CD14-positive monocyte (primary cell): ENCODE data around the gene KIRREL3. TPM values are rescaled to one million over a fixed set of nuclear protein-coding genes. Genes with fewer than 3 reads are reported as not detected.

ENCODE experiments used
- DNase-seq, 3 donors: peaks; one replicate each; pipeline ENCODE4 v3.0.0-alpha.2; 2011 to 2022
- H2AFZ ChIP-seq: 2 replicates; pipeline ENCODE4 v1.6.0; 2012; ENCODE audit warnings: mild to moderate bottlenecking, low read depth, low read length, inconsistent platforms; ENCODE audit not compliant: insufficient read depth, poor library complexity, severe bottlenecking
- H3K27ac ChIP-seq, 2 donors: 1 replicate in 1 of 2; 2 replicates in 1 of 2; pipeline ENCODE4 v1.5.1; 2012 to 2013; ENCODE audit warnings: low read length in 2 of 2, control low read depth in 1 of 2, inconsistent platforms in 1 of 2, low read depth in 1 of 2, mild to moderate bottlenecking in 1 of 2
- H3K27me3 ChIP-seq, 2 donors: one replicate each; pipeline versions ENCODE4 v1.6.0 to v1.6.1; 2011 to 2013; ENCODE audit warnings: low read length in 2 of 2; ENCODE audit not compliant: control insufficient read depth in 2 of 2, insufficient read depth in 2 of 2
- H3K36me3 ChIP-seq, 2 donors: replicated peaks in 1 of 2; 1 replicate in 1 of 2; 2 replicates in 1 of 2; pipeline versions ENCODE4 v1.5.1 to v1.6.1; 2012 to 2013; ENCODE audit warnings: low read length in 2 of 2, control low read depth in 1 of 2, inconsistent platforms in 1 of 2, mild to moderate bottlenecking in 1 of 2; ENCODE audit not compliant: insufficient read depth in 2 of 2, control insufficient read depth in 1 of 2
- H3K4me1 ChIP-seq, 2 donors: 1 replicate in 1 of 2; 2 replicates in 1 of 2; pipeline versions ENCODE4 v1.5.1 to v1.6.1; 2012 to 2013; ENCODE audit warnings: low read length in 2 of 2, control low read depth in 1 of 2, inconsistent platforms in 1 of 2, mild to moderate bottlenecking in 1 of 2, moderate library complexity in 1 of 2; ENCODE audit not compliant: insufficient read depth in 2 of 2, control insufficient read depth in 1 of 2
- H3K4me2 ChIP-seq: replicated peaks from 2 replicates; pipeline ENCODE3; 2012; ENCODE audit warnings: low read length, moderate library complexity, mild to moderate bottlenecking; ENCODE audit not compliant: poor library complexity, severe bottlenecking; ENCODE audit errors: extremely low read depth
- H3K4me3 ChIP-seq, 3 experiments: fragments of 200-600 bp in 1 of 3; sonication (generic) in 1 of 3; replicated peaks in 1 of 3; 1 replicate in 2 of 3; 2 replicates in 1 of 3; pipeline ENCODE4 v1.5.1; 2011 to 2013; ENCODE audit warnings: low read length in 3 of 3, mild to moderate bottlenecking in 3 of 3, control low read depth in 2 of 3, low read depth in 2 of 3, inconsistent platforms in 1 of 3, moderate library complexity in 1 of 3
- H3K79me2 ChIP-seq: 2 replicates; pipeline ENCODE4 v1.6.0; 2012; ENCODE audit warnings: mild to moderate bottlenecking, control low read depth, inconsistent platforms, low read length, moderate library complexity; ENCODE audit not compliant: insufficient read depth
- H3K9ac ChIP-seq: 2 replicates; pipeline ENCODE4 v1.6.0; 2017; ENCODE audit warnings: low read length, mild to moderate bottlenecking; ENCODE audit not compliant: insufficient read depth, poor library complexity, severe bottlenecking
- H3K9me3 ChIP-seq, 2 donors: replicated peaks in 1 of 2; 1 replicate in 1 of 2; 2 replicates in 1 of 2; pipeline versions ENCODE4 v1.5.1 to v1.6.1; 2012 to 2013; ENCODE audit warnings: low read length in 2 of 2, control low read depth in 1 of 2; ENCODE audit not compliant: control insufficient read depth in 1 of 2, insufficient read depth in 1 of 2
- H4K20me1 ChIP-seq: 2 replicates; pipeline ENCODE4 v1.6.0; 2012; ENCODE audit warnings: mild to moderate bottlenecking, low read length, control low read depth, moderate library complexity; ENCODE audit not compliant: insufficient read depth
- H3K27ac Mint-ChIP-seq, 7 donors: one replicate each; pipeline ENCODE4 v1.8.0; 2020; ENCODE audit warnings: mild to moderate bottlenecking in 7 of 7, mixed read lengths in 7 of 7, moderate library complexity in 6 of 7, inconsistent platforms in 2 of 7
- H3K27me3 Mint-ChIP-seq, 3 donors: one replicate each; pipeline ENCODE4 v1.8.0; 2021 to 2022; ENCODE audit warnings: low read depth in 3 of 3, mild to moderate bottlenecking in 3 of 3, mixed read lengths in 3 of 3, moderate library complexity in 3 of 3, inconsistent platforms in 1 of 3
- H3K36me3 Mint-ChIP-seq, 2 donors: one replicate each; pipeline ENCODE4 v1.8.0; 2020; ENCODE audit warnings: mixed read lengths in 2 of 2, inconsistent platforms in 1 of 2, mild to moderate bottlenecking in 1 of 2
- H3K4me1 Mint-ChIP-seq: one replicate; pipeline ENCODE4 v1.8.0; 2020; ENCODE audit warnings: mild to moderate bottlenecking, mixed read lengths
- H3K4me3 Mint-ChIP-seq, 2 donors: one replicate each; pipeline ENCODE4 v1.8.0; 2020; ENCODE audit warnings: mild to moderate bottlenecking in 2 of 2, mixed read lengths in 2 of 2, moderate library complexity in 1 of 2
- H3K9me3 Mint-ChIP-seq, 7 donors: one replicate each; pipeline ENCODE4 v1.8.0; 2020 to 2022; ENCODE audit warnings: mixed read lengths in 7 of 7, mild to moderate bottlenecking in 6 of 7, moderate library complexity in 6 of 7, inconsistent platforms in 2 of 7
- CTCF ChIP-seq: fragments of 200-600 bp; IDR thresholded peaks from one replicate; pipeline ENCODE4 v1.8.0; 2022; ENCODE audit warnings: antibody characterized with exemption, mild to moderate bottlenecking
- WGBS: methylation state at CpG from one replicate; pipeline ENCODE4 v1.1.5; 2013; ENCODE audit warnings: missing lambda C conversion rate; ENCODE audit not compliant: insufficient coverage; 5-methylcytosine and 5-hydroxymethylcytosine counted together
- intact Hi-C, 2 donors: fragments of 100-400 bp; cut with micrococcal nuclease; formaldehyde crosslinking; loops; one replicate each; pipeline versions ENCODE4 v1.15.0 to v1.15.1; 2023
- polyA plus RNA-seq, 3 donors: library from polyadenylated mRNA; depleted of rRNA in 1 of 3; unstranded in 2 of 3; stranded (reverse) in 1 of 3; fragments of 300-500 nt in 2 of 3; fragments of >200 nt in 1 of 3; fragmentation: Illumina TruSeq in 2 of 3; gene quantifications; 1 replicate in 2 of 3; 2 replicates in 1 of 3; pipeline ENCODE4 v1.2.3, GENCODE V29; 2012 to 2021

Gene KIRREL3
- polyA plus RNA-seq, 3 donors = not detected

- Histone ChIP-seq H3K9ac (no peak overlapping the region), H3K27me3 (no peaks in the 10 kb centered on the region), H2AFZ (no peak overlapping the region), H4K20me1 (no peaks in the 10 kb centered on the region), H3K27ac (no peak overlapping the region), H3K9me3 (no peaks in the 10 kb centered on the region), H3K4me2 (no peak overlapping the region), H3K4me3 (no peak overlapping the region), H3K4me1 (no peaks in the 10 kb centered on the region), H3K36me3 (no peaks in the 10 kb centered on the region), H3K79me2 (no peaks in the 10 kb centered on the region)
- Mint-ChIP-seq H3K4me3 (no peak overlapping the region), H3K4me1 (no peaks in the 10 kb centered on the region), H3K27me3 (peaks cover 0 to 4% (median 1%) of the 10 kb centered on the region in 3 donors), H3K36me3 (no peaks in the 10 kb centered on the region), H3K9me3 (peaks cover 0 to 6% (median 0%) of the 10 kb centered on the region in 7 donors), H3K27ac (no peak overlapping the region)
- intact Hi-C loops = no loop called here
- 100% methylated on average over 1 of the region's 5 CpGs for whole genome bisulfite sequencing
- TF ChIP-seq CTCF = no peak
- DNase-seq = no peak
These were observed 166.4 kb downstream of the KIRREL3 start for GRCh38 chr11:126834149-126834548.

- Histone ChIP-seq H3K4me1 (no peaks in the 10 kb centered on the region), H3K27me3 (no peaks in the 10 kb centered on the region), H3K27ac (no peak overlapping the region), H3K9me3 (no peaks in the 10 kb centered on the region), H3K4me3 (no peak overlapping the region), H3K4me2 (no peak overlapping the region), H4K20me1 (no peaks in the 10 kb centered on the region), H3K79me2 (no peaks in the 10 kb centered on the region), H2AFZ (no peak overlapping the region), H3K9ac (no peak overlapping the region), H3K36me3 (no peaks in the 10 kb centered on the region)
- intact Hi-C loops = no loop called here
- peaks cover 0 to 4% (median 4%) of the 10 kb centered on the region in 3 donors for H3K27me3 Mint-ChIP-seq
- H3K36me3 Mint-ChIP-seq = no peaks in the 10 kb centered on the region
- H3K4me1 Mint-ChIP-seq = no peaks in the 10 kb centered on the region
- H3K27ac Mint-ChIP-seq = no peak overlapping the region
- peaks cover 0 to 6% (median 0%) of the 10 kb centered on the region in 7 donors for H3K9me3 Mint-ChIP-seq
- H3K4me3 Mint-ChIP-seq = no peak overlapping the region
- no CpG with 5 or more reads among the region's 1 CpG for WGBS
- no peak for DNase-seq
- TF ChIP-seq CTCF = no peak
These were observed 167.5 kb downstream of the KIRREL3 start for GRCh38 chr11:126833065-126833464.
